Chondrocyte (in vitro differentiated cells): ENCODE data around the gene PHACTR4. TPM values are rescaled to one million over a fixed set of nuclear protein-coding genes. Genes with fewer than 3 reads are reported as not detected.
"Not testable (repeated sequence)": the region's sequence is repeated elsewhere in the genome, so short reads cannot be mapped to it uniquely, and the experiment has no call there.

ENCODE experiments used
- DNase-seq: peaks from one replicate; pipeline ENCODE4 v3.0.0; 2021; ENCODE audit warnings: mixed read lengths, low spot score
- H3K27ac Mint-ChIP-seq: one replicate; pipeline ENCODE4 v1.8.0; 2021; ENCODE audit warnings: mild to moderate bottlenecking, moderate library complexity, mixed read lengths; ENCODE audit not compliant: unreplicated experiment
- H3K27me3 Mint-ChIP-seq: 2 replicates; pipeline ENCODE4 v1.8.0; 2021; ENCODE audit warnings: low read depth, mixed read lengths
- H3K36me3 Mint-ChIP-seq: 2 replicates; pipeline ENCODE4 v1.8.0; 2021; ENCODE audit warnings: low read depth, mixed read lengths
- H3K4me1 Mint-ChIP-seq: 2 replicates; pipeline ENCODE4 v1.8.0; 2021; ENCODE audit warnings: low read depth, mild to moderate bottlenecking, mixed read lengths
- H3K4me3 Mint-ChIP-seq: one replicate; pipeline ENCODE4 v1.8.0; 2021; ENCODE audit warnings: mild to moderate bottlenecking, moderate library complexity, mixed read lengths; ENCODE audit not compliant: unreplicated experiment
- H3K9me3 Mint-ChIP-seq: 2 replicates; pipeline ENCODE4 v1.8.0; 2021; ENCODE audit warnings: low read depth, mixed read lengths
- CTCF ChIP-seq: fragments of 200-600 bp; sonication (generic); IDR thresholded peaks from 2 replicates; pipeline ENCODE4 v1.5.0; 2021; ENCODE audit warnings: antibody characterized with exemption, mild to moderate bottlenecking, moderate library complexity
- total RNA-seq: library from RNA; stranded (reverse); gene quantifications from 3 replicates; pipeline ENCODE4 v1.2.1, GENCODE V29; 2021

The PHACTR4 gene
- total RNA-seq, 1 donor from 2014 or later: 39.9 TPM

GRCh38 chr1:28538286-28538685 is 168.7 kb downstream of the PHACTR4 start:
- DNase-seq: no peak
- no peaks in the 10 kb centered on the region for H3K4me1 Mint-ChIP-seq
- no peak for TF ChIP-seq CTCF
- H3K9me3 Mint-ChIP-seq: no peaks in the 10 kb centered on the region
- no peaks in the 10 kb centered on the region for H3K27me3 Mint-ChIP-seq
- H3K4me3 Mint-ChIP-seq: no peak overlapping the region
- H3K27ac Mint-ChIP-seq: peak overlapping the region; percentile 33
- H3K36me3 Mint-ChIP-seq: peaks cover 14% of the 10 kb centered on the region

GRCh38 chr1:28540651-28541050 is 171.1 kb downstream of the PHACTR4 start:
- Mint-ChIP-seq H3K27ac (no peak overlapping the region), H3K36me3 (peaks cover 9% of the 10 kb centered on the region), H3K4me3 (no peak overlapping the region), H3K9me3 (no peaks in the 10 kb centered on the region), H3K4me1 (no peaks in the 10 kb centered on the region), H3K27me3 (no peaks in the 10 kb centered on the region)
- peak; percentile 42 for TF ChIP-seq CTCF
- DNase-seq: no peak

GRCh38 chr1:28541414-28542015 is 172.0 kb downstream of the PHACTR4 start:
- H3K9me3 Mint-ChIP-seq, H3K36me3 Mint-ChIP-seq, DNase-seq, H3K4me1 Mint-ChIP-seq, H3K4me3 Mint-ChIP-seq, H3K27me3 Mint-ChIP-seq, H3K27ac Mint-ChIP-seq: not testable (repeated sequence)

- Mint-ChIP-seq H3K4me1 (no peaks in the 10 kb centered on the region), H3K9me3 (no peaks in the 10 kb centered on the region), H3K27ac (no peak overlapping the region)
Observed at GRCh38 chr1:28545246-28545628, 175.7 kb downstream of the PHACTR4 start.

GRCh38 chr1:28548318-28548717 is 178.8 kb downstream of the PHACTR4 start:
- H3K27ac Mint-ChIP-seq: no peak overlapping the region
- TF ChIP-seq CTCF: no peak
- H3K36me3 Mint-ChIP-seq: no peaks in the 10 kb centered on the region
- no peak overlapping the region for H3K4me3 Mint-ChIP-seq
- no peaks in the 10 kb centered on the region for H3K27me3 Mint-ChIP-seq
- no peaks in the 10 kb centered on the region for H3K9me3 Mint-ChIP-seq
- DNase-seq: no peak
- H3K4me1 Mint-ChIP-seq: peaks cover 5% of the 10 kb centered on the region

More at GRCh38 chr1:28545246-28545628, 175.7 kb downstream of the PHACTR4 start:
- Mint-ChIP-seq H3K27me3 (no peaks in the 10 kb centered on the region), H3K4me3 (no peak overlapping the region), H3K36me3 (no peaks in the 10 kb centered on the region)
- DNase-seq: no peak
- TF ChIP-seq CTCF: no peak

Other genes starting within 250 kb of the PHACTR4 start
- 0.07 to 0.10 TPM in 2 of 3 replicates, not detected in the other for gene PTAFR, start 193.1 kb upstream of the PHACTR4 start, total RNA-seq
- gene DNAJC8, start 136.7 kb upstream of the PHACTR4 start, total RNA-seq: 69.2 to 85.6 TPM (median 72.8 TPM) in 3 replicates
- 125 to 175 TPM (median 137 TPM) in 3 replicates for gene ATP5IF1, start 133.6 kb upstream of the PHACTR4 start, total RNA-seq
- gene SESN2, start 110.2 kb upstream of the PHACTR4 start, total RNA-seq: 11.6 to 56.2 TPM (median 54.7 TPM) in 3 replicates
- gene MED18, start 40.7 kb upstream of the PHACTR4 start, total RNA-seq: 10.9 to 12.2 TPM (median 11.3 TPM) in 3 replicates
- 18.8 to 20.5 TPM (median 20.5 TPM) in 3 replicates for gene RCC1, start 136.3 kb downstream of the PHACTR4 start, total RNA-seq
- gene TRNAU1AP, start 183.3 kb downstream of the PHACTR4 start, total RNA-seq: 19.6 to 21.5 TPM (median 20.3 TPM) in 3 replicates
- 1.3 to 2.6 TPM (median 2.3 TPM) in 3 replicates for gene RAB42, start 222.5 kb downstream of the PHACTR4 start, total RNA-seq